ENCODE measurements around the gene STK31. TPM values are rescaled to one million over a fixed set of nuclear protein-coding genes. Genes with fewer than 3 reads are reported as not detected.

Gene STK31
- total RNA-seq, 2 donors from 2014 or later = 0.26 to 0.80 TPM

- H3K9me3 ChIP-seq (ENCODE audit: control insufficient read depth, low read length, poor library complexity, severe bottlenecking) = no peaks in the 10 kb centered on the region
- no peaks in the 10 kb centered on the region for H3K27me3 Mint-ChIP-seq
- H3K4me3 Mint-ChIP-seq = no peak overlapping the region
- H3K36me3 Mint-ChIP-seq (ENCODE audit: low read depth) = peaks cover 4% of the 10 kb centered on the region
- peaks cover 8% of the 10 kb centered on the region for H3K4me1 Mint-ChIP-seq
- DNase-seq (no peak), ATAC-seq (no peak)
- H3K27ac Mint-ChIP-seq = no peak overlapping the region
These were observed 20.9 kb upstream of the STK31 start for GRCh38 chr7:23689165-23689564.

DNA sequence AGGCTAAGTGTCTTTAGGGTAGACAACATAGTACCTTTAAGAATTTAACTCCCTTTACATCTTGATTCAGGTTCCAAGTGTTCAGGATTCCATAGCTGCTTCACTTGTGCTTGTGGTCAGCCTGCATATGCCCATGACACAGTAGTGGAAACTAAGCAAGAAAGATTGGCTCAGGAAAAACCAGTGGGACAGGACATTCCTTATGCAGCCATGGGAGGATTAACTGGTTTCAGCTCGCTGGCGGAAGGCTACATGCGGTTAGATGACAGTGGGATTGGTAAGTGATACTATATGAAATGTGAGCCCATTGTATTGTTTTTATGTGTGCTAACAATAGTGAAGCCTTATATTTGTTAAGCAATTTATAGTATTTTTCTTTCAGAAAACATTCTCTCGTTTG, 18.7 kb upstream of the STK31 start:
- DNase-seq = no peak
- H3K4me3 Mint-ChIP-seq = no peak overlapping the region

GRCh38 chr7:23693224-23693623, 16.8 kb upstream of the STK31 start:
- Mint-ChIP-seq H3K27ac (no peak overlapping the region), H3K4me3 (no peak overlapping the region), H3K27me3 (no peaks in the 10 kb centered on the region), H3K36me3 (ENCODE audit: low read depth) (peaks cover 4% of the 10 kb centered on the region), H3K4me1 (peaks cover 12% of the 10 kb centered on the region)
- DNase-seq (no peak), ATAC-seq (no peak)
- no peaks in the 10 kb centered on the region for H3K9me3 ChIP-seq (ENCODE audit: control insufficient read depth, low read length, poor library complexity, severe bottlenecking)

More for the DNA sequence above, 18.7 kb upstream of the STK31 start:
- Mint-ChIP-seq H3K27ac (no peak overlapping the region), H3K4me1 (peaks cover 4% of the 10 kb centered on the region), H3K36me3 (ENCODE audit: low read depth) (peaks cover 4% of the 10 kb centered on the region), H3K27me3 (no peaks in the 10 kb centered on the region)
- no peaks in the 10 kb centered on the region for H3K9me3 ChIP-seq (ENCODE audit: control insufficient read depth, low read length, poor library complexity, severe bottlenecking)
- ATAC-seq = no peak

DNA sequence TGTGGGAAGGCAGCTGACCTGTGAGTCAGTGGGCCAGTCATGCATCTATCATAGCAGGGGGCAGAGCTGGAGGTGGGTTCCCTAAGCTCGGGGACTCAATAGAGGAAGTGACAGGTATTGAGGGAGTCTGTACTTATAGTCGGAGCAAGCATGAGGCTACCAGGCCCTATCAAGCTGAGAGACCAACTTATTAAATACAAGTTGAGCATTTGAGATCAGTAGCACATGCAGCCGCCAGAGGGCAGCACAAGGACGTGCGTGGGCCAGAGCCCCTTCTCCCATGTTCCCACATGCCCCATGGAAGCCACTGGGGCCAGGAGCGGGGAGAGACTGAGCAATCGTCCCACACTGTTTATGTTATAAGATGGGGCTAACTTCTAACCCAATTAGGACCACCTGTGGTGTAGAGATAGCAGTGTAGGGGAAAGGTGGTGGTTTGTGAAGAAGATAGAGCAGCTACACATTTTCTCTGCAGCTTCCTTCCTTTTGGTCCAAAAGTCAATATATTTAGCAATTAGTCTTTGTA, 13.0 kb upstream of the STK31 start:
- Mint-ChIP-seq H3K4me3 (no peak overlapping the region), H3K36me3 (ENCODE audit: low read depth) (peaks cover 2% of the 10 kb centered on the region), H3K27ac (no peak overlapping the region), H3K4me1 (peaks cover 8% of the 10 kb centered on the region), H3K27me3 (no peaks in the 10 kb centered on the region)
- H3K9me3 ChIP-seq (ENCODE audit: control insufficient read depth, low read length, poor library complexity, severe bottlenecking) = no peaks in the 10 kb centered on the region
- DNase-seq (peak; percentile 34 to 51 (median 42)), ATAC-seq (peak; percentile 74)

GRCh38 chr7:23698822-23699221, 11.2 kb upstream of the STK31 start:
- DNase-seq = no peak
- H3K9me3 ChIP-seq (ENCODE audit: control insufficient read depth, low read length, poor library complexity, severe bottlenecking) = no peaks in the 10 kb centered on the region
- Mint-ChIP-seq H3K27me3 (no peaks in the 10 kb centered on the region), H3K4me3 (no peak overlapping the region), H3K27ac (no peak overlapping the region), H3K4me1 (peaks cover 8% of the 10 kb centered on the region), H3K36me3 (ENCODE audit: low read depth) (peaks cover 5% of the 10 kb centered on the region)
- ATAC-seq = no peak

DNA sequence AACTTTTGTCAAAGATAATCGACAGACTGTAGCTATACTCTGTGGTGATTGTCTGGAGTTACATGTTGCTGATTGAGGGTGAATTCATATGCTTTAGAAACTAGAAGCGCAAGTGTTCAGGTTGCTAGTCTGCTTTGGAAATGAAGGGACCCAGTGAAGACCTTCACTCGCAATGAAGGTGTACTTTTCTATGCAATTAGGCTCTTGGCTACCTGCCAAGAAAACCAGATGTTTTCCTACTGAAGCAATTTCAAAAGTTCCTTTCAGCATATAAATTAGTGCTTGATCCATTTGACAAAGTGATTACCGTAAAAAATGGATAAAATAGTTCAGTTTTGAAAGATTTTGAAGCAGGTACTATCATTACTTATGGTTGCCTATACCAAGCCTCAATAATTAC, 10.0 kb upstream of the STK31 start:
- no peak for ATAC-seq
- Mint-ChIP-seq H3K36me3 (ENCODE audit: low read depth) (peaks cover 2% of the 10 kb centered on the region), H3K4me1 (peaks cover 8% of the 10 kb centered on the region), H3K4me3 (no peak overlapping the region), H3K27ac (no peak overlapping the region), H3K27me3 (no peaks in the 10 kb centered on the region)
- H3K9me3 ChIP-seq (ENCODE audit: control insufficient read depth, low read length, poor library complexity, severe bottlenecking) = no peaks in the 10 kb centered on the region
- DNase-seq = no peak

- Mint-ChIP-seq H3K4me3 (no peak overlapping the region), H3K27me3 (peaks cover 5% of the 10 kb centered on the region), H3K36me3 (ENCODE audit: low read depth) (no peaks in the 10 kb centered on the region), H3K4me1 (peaks cover 2% of the 10 kb centered on the region), H3K27ac (no peak overlapping the region)
- DNase-seq = no peak
- ATAC-seq = no peak
- H3K9me3 ChIP-seq (ENCODE audit: control insufficient read depth, low read length, poor library complexity, severe bottlenecking) = no peaks in the 10 kb centered on the region
These were observed 803 bp upstream of the STK31 start for GRCh38 chr7:23709081-23709750.

- H3K27ac Mint-ChIP-seq = no peak overlapping the region
- H3K27me3 Mint-ChIP-seq = peaks cover 5% of the 10 kb centered on the region
- no peaks in the 10 kb centered on the region for H3K9me3 ChIP-seq (ENCODE audit: control insufficient read depth, low read length, poor library complexity, severe bottlenecking)
- DNase-seq (no peak), ATAC-seq (peak; percentile 41)
- H3K4me3 Mint-ChIP-seq = no peak overlapping the region
- peaks cover 2% of the 10 kb centered on the region for H3K4me1 Mint-ChIP-seq
- H3K36me3 Mint-ChIP-seq (ENCODE audit: low read depth) = no peaks in the 10 kb centered on the region
These were observed 2.6 kb downstream of the STK31 start for GRCh38 chr7:23712368-23713284.

- no peak for ATAC-seq
These were observed 3.5 kb downstream of the STK31 start for GRCh38 chr7:23713285-23714149.

DNA sequence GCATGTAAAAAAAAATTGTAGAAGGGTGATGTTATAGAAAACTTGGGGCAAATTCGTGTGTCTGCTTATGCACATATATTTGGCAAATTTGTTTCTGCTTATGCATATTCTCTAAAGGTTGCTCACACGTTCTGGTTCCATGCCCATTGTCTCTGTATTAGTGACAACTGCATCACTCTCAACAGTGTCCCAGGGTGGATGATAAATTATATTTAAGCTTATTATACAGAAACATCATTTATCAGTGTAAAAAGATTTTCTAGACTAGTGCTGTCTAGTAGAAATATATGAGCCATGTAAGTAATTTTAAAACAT, 4.1 kb downstream of the STK31 start:
- H3K27me3 Mint-ChIP-seq = peaks cover 5% of the 10 kb centered on the region
- peaks cover 2% of the 10 kb centered on the region for H3K4me1 Mint-ChIP-seq
- no peak for ATAC-seq
- DNase-seq = no peak
- no peak overlapping the region for H3K27ac Mint-ChIP-seq
- H3K36me3 Mint-ChIP-seq (ENCODE audit: low read depth) = no peaks in the 10 kb centered on the region
- H3K4me3 Mint-ChIP-seq = no peak overlapping the region
- H3K9me3 ChIP-seq (ENCODE audit: control insufficient read depth, low read length, poor library complexity, severe bottlenecking) = no peaks in the 10 kb centered on the region

More at GRCh38 chr7:23713285-23714149, 3.5 kb downstream of the STK31 start:
- H3K4me3 Mint-ChIP-seq = no peak overlapping the region
- no peaks in the 10 kb centered on the region for H3K9me3 ChIP-seq (ENCODE audit: control insufficient read depth, low read length, poor library complexity, severe bottlenecking)
- DNase-seq = no peak
- H3K36me3 Mint-ChIP-seq (ENCODE audit: low read depth) = no peaks in the 10 kb centered on the region
- H3K27ac Mint-ChIP-seq = no peak overlapping the region
- peaks cover 2% of the 10 kb centered on the region for H3K4me1 Mint-ChIP-seq
- peaks cover 5% of the 10 kb centered on the region for H3K27me3 Mint-ChIP-seq

- peaks cover 2% of the 10 kb centered on the region for H3K4me1 Mint-ChIP-seq
- no peaks in the 10 kb centered on the region for H3K36me3 Mint-ChIP-seq (ENCODE audit: low read depth)
- peaks cover 5% of the 10 kb centered on the region for H3K27me3 Mint-ChIP-seq
- H3K9me3 ChIP-seq (ENCODE audit: control insufficient read depth, low read length, poor library complexity, severe bottlenecking) = no peaks in the 10 kb centered on the region
- H3K27ac Mint-ChIP-seq = no peak overlapping the region
- no peak for ATAC-seq
- DNase-seq = no peak
- H3K4me3 Mint-ChIP-seq = no peak overlapping the region
These were observed 4.6 kb downstream of the STK31 start for GRCh38 chr7:23714579-23714978.

DNA sequence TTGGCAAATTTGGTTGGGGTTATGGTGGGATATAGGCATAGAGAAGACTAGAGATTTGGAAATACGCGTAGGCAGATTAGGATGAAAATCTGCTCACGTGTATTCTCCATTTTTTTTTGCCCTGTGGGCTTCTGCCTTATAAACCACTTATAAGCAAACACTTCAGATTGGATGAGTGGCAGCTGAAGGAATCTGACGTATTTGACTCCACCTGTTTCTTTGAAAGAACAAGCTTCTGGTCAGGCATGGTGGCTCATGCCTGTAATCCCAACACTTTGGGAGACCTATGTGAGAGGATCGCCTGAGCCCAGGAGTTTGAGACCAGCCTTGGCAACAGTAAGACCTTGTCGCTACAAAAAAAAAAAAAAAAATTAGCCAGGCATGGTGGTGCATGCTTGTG, 5.1 kb downstream of the STK31 start:
- Mint-ChIP-seq H3K27me3 (peaks cover 5% of the 10 kb centered on the region), H3K27ac (no peak overlapping the region), H3K36me3 (ENCODE audit: low read depth) (no peaks in the 10 kb centered on the region), H3K4me1 (peaks cover 2% of the 10 kb centered on the region), H3K4me3 (no peak overlapping the region)
- H3K9me3 ChIP-seq (ENCODE audit: control insufficient read depth, low read length, poor library complexity, severe bottlenecking) = no peaks in the 10 kb centered on the region
- ATAC-seq (no peak), DNase-seq (no peak)

DNA sequence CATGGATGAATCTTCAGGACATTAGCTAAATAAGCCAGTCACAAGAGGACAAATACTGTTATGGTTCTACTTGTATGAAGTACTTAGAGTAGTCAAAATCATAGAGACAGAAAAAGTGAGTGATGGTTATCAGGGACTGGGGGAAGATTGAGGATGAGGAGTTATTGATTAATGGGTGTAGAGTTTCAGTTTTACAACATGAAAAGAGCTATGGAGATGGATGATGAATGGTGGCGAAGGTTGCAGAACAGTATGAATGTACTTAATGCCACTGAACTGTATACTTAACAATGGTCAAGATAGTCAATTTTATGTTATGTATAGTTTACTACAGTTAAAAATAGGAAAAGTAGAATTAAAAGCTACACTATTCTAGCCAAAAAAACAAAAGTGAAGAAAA, 7.8 kb downstream of the STK31 start:
- ATAC-seq = no peak
- no peak overlapping the region for H3K27ac Mint-ChIP-seq
- H3K4me3 Mint-ChIP-seq = no peak overlapping the region
- H3K4me1 Mint-ChIP-seq = no peaks in the 10 kb centered on the region
- H3K27me3 Mint-ChIP-seq = peaks cover under 1% of the 10 kb centered on the region
- no peak for DNase-seq
- H3K9me3 ChIP-seq (ENCODE audit: control insufficient read depth, low read length, poor library complexity, severe bottlenecking) = no peaks in the 10 kb centered on the region
- H3K36me3 Mint-ChIP-seq (ENCODE audit: low read depth) = no peaks in the 10 kb centered on the region

Data from T-helper 17 cell (primary cell).